Lung microvascular endothelial cell (primary cell): ENCODE data around the gene BICC1. TPM values are rescaled to one million over a fixed set of nuclear protein-coding genes. Genes with fewer than 3 reads are reported as not detected.

Experiments used
- DNase-seq, 2 donors: peaks; one replicate each; pipeline versions ENCODE4 v3.0.0 to v3.0.0-alpha.2; 2010; ENCODE audit warnings: low read depth in 2 of 2
- total RNA-seq: library from RNA; depleted of rRNA; stranded (reverse); fragments of >200 nt; gene quantifications from 2 replicates; pipeline ENCODE4 v1.2.1, GENCODE V29; 2014

Gene BICC1
- total RNA-seq, 1 donor from 2014 or later, result 0.20 TPM

DNA sequence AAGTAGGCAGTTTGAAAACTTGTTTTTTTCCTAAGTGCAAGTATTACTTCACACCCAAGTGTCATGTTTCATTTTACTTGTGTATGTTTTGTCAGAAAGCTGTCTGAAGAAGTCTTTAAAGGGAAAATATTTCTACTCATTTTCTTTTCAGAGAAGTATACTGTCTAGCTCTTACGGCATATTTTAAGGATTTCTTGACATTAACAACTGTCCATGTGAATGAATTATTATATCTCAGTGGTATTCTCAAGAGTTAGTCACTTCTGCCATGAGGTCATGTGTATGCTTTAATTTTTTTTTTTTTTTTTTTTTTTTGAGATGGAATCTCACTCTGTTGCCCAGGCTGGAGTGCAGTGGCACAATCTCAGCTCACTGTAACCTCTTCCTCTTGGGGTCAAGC lies 229.5 kb downstream of the BICC1 start:
- DNase-seq, result no peak

DNA sequence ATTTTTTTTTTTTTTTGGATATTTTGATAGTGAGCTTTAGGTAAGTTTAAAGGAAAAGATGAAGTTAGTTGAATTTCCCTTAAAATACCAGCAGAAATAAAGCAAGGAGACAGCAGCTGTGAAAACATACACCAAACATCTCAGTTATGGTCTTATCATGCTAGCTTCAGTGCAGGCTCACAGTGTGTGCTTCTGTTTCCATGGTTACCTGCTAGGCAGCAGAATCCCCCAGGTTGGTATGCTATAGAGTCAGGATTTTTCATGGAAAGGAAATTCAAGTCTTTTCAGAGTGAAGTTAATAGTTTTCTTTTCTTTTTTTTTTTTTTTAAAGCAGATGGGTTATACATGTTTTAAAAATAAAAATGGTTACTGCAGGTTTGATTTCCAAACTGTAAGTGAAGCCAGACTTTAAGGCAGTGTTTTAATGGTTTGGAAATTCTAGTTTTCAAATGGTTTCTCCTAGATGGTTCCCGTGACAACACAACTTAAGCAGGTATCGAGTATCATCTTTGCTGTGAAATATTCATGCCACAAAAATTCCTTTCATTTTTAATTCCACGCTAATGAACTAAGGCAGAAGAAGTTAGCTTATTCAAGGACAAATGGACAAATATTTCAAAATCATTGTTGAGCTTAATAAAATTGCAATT lies 230.9 kb downstream of the BICC1 start:
- DNase-seq, result no peak

GRCh38 chr10:58746474-58747185 lies 234.0 kb downstream of the BICC1 start:
- DNase-seq, result no peak

DNA sequence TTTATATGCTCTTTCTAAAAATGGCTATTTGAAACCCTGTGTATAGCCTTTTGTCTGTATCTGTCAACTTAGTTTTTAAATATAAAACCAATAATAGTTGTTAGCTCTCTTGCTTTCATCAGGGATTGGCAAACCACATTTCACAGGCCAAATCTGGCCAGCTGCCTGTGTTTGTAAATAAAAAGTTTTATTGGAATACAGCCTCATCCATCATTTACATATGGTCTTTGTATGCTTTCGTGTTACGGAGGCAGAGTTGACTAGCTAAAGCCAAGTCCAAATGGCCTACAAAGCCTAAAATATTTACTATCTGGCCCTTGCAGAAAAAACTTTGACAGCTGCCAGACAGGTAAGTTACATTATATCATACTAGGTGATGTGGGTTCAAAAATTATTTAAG lies 235.0 kb downstream of the BICC1 start:
- DNase-seq, result no peak

- DNase-seq, result no peak
These were observed 240.0 kb downstream of the BICC1 start for GRCh38 chr10:58752665-58753064.

DNA sequence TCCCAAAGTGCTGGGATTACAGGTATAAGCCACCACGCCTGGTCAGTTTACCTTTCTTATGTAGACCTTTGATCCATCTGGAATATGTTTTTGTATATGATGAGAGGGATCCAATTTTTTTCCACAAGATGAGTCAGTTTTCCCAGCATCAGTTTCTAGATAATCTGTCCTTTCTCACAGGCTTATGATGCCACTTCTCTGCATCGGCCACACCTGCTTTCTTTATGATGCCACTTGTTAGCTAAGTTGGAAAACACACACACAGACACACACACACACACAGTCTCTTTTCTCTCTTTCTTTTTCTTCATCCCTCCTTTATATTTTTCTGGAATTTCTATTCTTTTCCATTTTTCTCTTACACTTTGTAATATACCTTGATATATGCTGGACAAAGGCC lies 240.8 kb downstream of the BICC1 start:
- DNase-seq, result no peak

DNA sequence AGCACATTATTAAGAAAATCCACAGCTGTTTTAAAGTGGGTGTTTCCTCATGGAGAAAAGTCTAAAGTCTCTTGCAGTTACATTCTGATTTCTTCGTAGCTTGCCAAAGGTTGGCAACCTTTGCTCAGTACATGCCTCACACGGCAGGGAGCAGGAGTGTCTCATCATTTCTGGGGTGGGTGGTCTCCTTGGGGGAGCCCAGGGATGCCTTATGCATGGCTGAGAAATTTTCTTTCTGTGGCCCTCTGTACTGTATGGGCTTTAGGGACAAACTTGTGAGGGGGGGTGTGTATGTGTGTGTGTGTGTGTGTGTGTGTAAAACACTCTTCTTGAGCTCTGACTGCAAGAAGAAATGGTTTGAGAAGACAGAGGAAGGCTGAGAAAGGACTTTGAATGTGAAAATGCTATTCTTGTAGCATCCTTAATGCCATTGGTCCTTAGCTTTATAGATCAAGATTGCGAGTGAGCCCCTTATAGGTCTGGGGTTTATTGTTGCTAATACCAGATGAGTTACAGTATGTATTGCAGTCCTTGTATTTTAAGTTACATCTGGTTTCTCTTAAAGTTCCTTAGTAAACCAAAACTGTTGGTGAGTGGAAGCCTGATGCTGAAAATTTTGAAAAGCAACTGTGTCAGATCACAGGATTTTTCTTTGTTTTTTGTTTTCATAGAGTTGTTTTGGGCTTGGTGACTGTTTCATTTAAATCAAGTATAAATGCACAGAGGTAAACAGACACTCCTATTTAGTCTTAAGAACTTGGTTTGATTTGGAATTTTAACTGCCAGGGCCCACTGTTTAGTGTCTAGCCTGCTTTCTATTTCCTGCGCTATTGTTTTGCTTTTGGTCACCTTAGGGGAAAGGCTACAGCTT lies 242.0 kb downstream of the BICC1 start:
- no peak for DNase-seq

DNA sequence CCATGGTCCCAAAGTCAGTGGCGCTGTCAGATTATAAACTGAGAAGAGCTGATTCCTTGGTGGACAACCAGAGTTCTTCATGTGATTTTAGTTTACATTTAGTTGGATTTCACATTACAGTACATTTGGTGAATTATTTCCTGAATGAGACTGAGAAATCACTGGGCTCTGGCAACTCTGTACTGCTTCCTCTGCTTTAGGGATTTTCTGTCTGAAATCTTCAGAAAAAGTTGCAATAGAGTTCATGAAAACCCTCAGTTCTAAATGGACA lies 242.6 kb downstream of the BICC1 start:
- DNase-seq, result no peak

GRCh38 chr10:58755677-58756076 lies 243.0 kb downstream of the BICC1 start:
- DNase-seq, result no peak

DNA sequence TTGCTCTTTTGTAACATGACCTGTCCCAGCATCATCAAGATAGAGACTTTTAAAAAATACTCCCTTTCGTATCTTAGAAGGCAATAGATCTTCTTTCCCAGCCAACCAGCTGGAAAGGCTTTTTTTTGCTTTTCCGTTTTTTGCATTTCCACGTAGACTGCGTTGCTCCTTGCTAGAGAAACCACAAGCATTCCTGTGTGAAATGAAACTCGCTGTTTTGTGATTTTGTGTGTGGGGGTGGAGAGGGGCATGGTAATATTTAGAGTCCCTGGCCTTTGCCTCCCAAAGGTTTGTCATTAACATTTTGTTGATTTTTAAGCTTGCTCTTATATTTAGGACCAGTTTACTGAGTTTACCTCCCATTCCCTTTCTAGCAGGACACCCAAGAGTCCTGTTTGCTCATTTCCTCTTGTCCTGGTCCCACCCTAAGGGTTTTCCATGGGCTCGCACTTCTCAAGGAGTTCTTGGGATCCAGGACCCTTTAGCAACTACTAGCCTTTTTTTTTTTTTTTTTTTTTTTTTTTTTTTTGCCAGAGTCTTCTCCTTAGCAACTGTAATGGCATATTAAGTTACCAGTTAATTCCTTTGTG lies 243.6 kb downstream of the BICC1 start:
- DNase-seq, result no peak

GRCh38 chr10:58757352-58758065 lies 244.8 kb downstream of the BICC1 start:
- DNase-seq, result no peak

GRCh38 chr10:58758321-58758720 lies 245.6 kb downstream of the BICC1 start:
- no peak for DNase-seq

DNA sequence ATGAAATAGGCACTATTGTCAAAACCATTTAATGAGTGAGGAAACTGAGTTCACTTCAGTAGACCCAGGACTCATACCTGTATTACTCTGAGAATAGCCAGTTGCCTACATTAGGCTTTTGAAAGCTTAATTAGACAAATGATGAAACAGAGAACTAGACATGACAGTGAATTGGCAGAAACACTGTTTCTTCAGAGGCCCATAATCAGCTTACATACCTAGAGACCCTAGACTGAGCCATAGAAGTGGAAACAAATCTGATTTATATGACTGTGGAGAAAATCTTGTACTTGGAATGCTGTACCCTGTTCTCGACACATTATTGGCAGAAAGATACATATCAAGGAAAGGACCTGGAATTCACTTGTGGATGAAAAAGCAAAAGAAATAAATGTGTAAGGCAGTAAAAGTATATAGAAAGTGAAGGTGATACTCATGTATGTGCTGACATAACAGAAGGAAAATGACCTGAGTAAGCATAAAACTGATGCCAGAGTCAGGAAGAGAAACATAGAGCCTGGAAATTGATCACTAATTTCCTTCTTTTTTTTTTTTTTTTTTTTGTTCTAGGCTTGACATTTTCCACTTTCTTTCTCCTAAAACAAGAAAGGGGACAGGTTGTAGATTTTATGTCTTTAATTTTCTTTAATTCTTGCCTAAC lies 251.5 kb downstream of the BICC1 start:
- DNase-seq, result no peak

GRCh38 chr10:58765910-58766309 lies 253.2 kb downstream of the BICC1 start:
- no peak for DNase-seq

DNA sequence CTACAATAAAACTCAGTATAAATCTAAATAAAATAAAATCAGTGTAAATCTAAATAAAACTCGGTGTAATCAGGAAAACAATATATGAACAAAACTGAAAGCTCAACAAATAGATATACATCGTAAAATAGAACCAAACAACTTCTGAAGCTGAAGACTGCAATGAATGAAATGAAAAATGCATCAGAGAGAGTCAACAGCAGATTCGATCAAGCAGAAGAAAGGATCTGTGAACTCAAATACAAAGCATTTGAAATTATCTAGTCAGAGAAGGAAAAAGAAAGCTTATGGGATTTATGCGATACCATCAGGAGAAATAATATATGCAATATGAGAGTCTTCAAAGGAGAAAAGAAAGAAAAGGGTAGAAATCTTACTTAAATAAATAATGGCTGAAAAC lies 255.0 kb downstream of the BICC1 start:
- no peak for DNase-seq

DNA sequence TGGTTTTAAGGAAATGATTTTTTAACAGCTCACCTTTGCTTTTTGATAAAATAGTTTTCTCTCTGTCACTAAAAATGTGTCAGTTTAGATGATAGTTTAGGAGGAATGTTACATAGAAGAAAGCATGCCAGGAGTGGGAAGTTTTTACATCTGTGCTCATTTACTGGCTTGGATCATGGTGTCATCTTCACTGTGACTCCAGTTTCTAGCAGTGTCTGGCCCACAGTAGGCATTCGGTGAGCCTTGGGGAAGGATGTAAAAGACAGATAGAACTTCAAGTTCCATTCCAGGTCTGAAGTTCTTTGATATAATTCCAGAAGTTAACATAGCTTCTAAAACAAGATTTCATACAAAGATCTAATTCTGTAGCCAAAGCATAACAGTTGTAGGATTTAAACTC lies 259.2 kb downstream of the BICC1 start:
- no peak for DNase-seq

GRCh38 chr10:58772758-58773157 lies 260.1 kb downstream of the BICC1 start:
- DNase-seq, result no peak

- no peak for DNase-seq
These were observed 260.7 kb downstream of the BICC1 start for GRCh38 chr10:58773341-58773740.

GRCh38 chr10:58773944-58774343 lies 261.3 kb downstream of the BICC1 start:
- no peak for DNase-seq

- no peak for DNase-seq
These were observed 263.4 kb downstream of the BICC1 start for GRCh38 chr10:58775960-58776567.
